Suprapubic skin (tissue), 3 donors: ENCODE results near the gene EFHD2.
"Not testable (repeated sequence)": the region's sequence is repeated elsewhere in the genome, so short reads cannot be mapped to it uniquely, and the experiment has no call there.

ENCODE experiments used
- POLR2A ChIP-seq, 2 donors: fragments of 450-650 bp; IDR thresholded peaks; one replicate each; pipeline ENCODE4 v1.6.1; 2017; ENCODE audit warnings: antibody characterized with exemption in 2 of 2, mild to moderate bottlenecking in 2 of 2, moderate library complexity in 2 of 2
- TF ChIP-seq, protein P1 (sequence below), 2 donors: fragments of 200-600 bp in 1 of 2; fragments of 450-650 bp in 1 of 2; sonication (generic) in 1 of 2; IDR thresholded peaks; one replicate each; pipeline ENCODE4 v1.5.1; 2016 to 2019; ENCODE audit warnings: antibody characterized with exemption in 2 of 2, mild to moderate bottlenecking in 1 of 2, moderate library complexity in 1 of 2

DNA sequence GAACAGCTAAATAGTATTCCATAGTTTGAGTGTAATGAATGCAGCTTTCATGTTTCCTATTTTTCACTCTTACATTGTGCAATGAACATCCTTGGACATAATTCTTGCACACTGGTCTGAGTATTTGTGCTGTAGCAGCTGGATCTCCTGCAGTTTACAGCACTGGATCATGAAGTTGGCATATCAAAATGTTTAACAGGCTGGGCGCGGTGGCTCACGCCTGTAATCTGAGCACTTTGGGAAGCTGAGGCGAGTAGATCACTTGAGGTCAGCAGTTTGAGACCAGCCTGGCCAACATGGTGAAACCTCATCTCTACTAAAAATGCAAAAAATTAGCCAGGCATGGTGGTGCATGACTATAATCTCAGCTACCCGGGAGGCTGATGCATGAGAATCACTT is 61.4 kb downstream of the EFHD2 start:
- TF ChIP-seq, protein P1, sequence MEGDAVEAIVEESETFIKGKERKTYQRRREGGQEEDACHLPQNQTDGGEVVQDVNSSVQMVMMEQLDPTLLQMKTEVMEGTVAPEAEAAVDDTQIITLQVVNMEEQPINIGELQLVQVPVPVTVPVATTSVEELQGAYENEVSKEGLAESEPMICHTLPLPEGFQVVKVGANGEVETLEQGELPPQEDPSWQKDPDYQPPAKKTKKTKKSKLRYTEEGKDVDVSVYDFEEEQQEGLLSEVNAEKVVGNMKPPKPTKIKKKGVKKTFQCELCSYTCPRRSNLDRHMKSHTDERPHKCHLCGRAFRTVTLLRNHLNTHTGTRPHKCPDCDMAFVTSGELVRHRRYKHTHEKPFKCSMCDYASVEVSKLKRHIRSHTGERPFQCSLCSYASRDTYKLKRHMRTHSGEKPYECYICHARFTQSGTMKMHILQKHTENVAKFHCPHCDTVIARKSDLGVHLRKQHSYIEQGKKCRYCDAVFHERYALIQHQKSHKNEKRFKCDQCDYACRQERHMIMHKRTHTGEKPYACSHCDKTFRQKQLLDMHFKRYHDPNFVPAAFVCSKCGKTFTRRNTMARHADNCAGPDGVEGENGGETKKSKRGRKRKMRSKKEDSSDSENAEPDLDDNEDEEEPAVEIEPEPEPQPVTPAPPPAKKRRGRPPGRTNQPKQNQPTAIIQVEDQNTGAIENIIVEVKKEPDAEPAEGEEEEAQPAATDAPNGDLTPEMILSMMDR (IDR thresholded peaks at IDR 0.05): not testable (repeated sequence)
- TF ChIP-seq POLR2A (IDR thresholded peaks at IDR 0.05): not testable (repeated sequence)
